Liver (tissue), 9 donors: ENCODE data around the gene LHFPL2. TPM values are rescaled to one million over a fixed set of nuclear protein-coding genes. Genes with fewer than 3 reads are reported as not detected.

ENCODE experiments used
- DNase-seq: peaks from one replicate; pipeline ENCODE4 v3.0.0-alpha.2; 2017; ENCODE audit warnings: low spot score
- H3K27ac ChIP-seq, 2 donors: one replicate each; pipeline ENCODE4 v1.7.0; 2013; ENCODE audit warnings: inconsistent platforms in 2 of 2, low read length in 2 of 2, control low read depth in 1 of 2, low read depth in 1 of 2, mild to moderate bottlenecking in 1 of 2
- H3K27me3 ChIP-seq, 4 donors: one replicate each; pipeline versions ENCODE4 v1.6.1 to v1.7.0; 2013; ENCODE audit warnings: low read length in 3 of 4, inconsistent platforms in 1 of 4, mild to moderate bottlenecking in 1 of 4, moderate library complexity in 1 of 4; ENCODE audit not compliant: control insufficient read depth in 4 of 4, insufficient read depth in 4 of 4
- H3K36me3 ChIP-seq, 4 donors: one replicate each; pipeline versions ENCODE4 v1.6.1 to v1.7.0; 2013; ENCODE audit warnings: low read length in 3 of 4, mild to moderate bottlenecking in 3 of 4, low read depth in 1 of 4, moderate library complexity in 1 of 4; ENCODE audit not compliant: control insufficient read depth in 4 of 4, insufficient read depth in 3 of 4
- H3K4me1 ChIP-seq, 4 donors: one replicate each; pipeline versions ENCODE4 v1.6.1 to v1.7.0; 2013; ENCODE audit warnings: low read length in 3 of 4, mild to moderate bottlenecking in 3 of 4, moderate library complexity in 1 of 4; ENCODE audit not compliant: control insufficient read depth in 4 of 4, insufficient read depth in 4 of 4
- H3K4me3 ChIP-seq, 3 donors: one replicate each; pipeline versions ENCODE4 v1.6.1 to v1.7.0; 2013; ENCODE audit warnings: low read length in 3 of 3, control low read depth in 1 of 3, low read depth in 1 of 3, mild to moderate bottlenecking in 1 of 3
- H3K9ac ChIP-seq, 2 donors: one replicate each; pipeline ENCODE4 v1.7.0; 2013; ENCODE audit warnings: low read length in 2 of 2, mild to moderate bottlenecking in 2 of 2, moderate library complexity in 2 of 2, control low read depth in 1 of 2, low read depth in 1 of 2
- H3K9me3 ChIP-seq, 4 donors: one replicate each; pipeline versions ENCODE4 v1.6.1 to v1.7.0; 2013; ENCODE audit warnings: low read length in 3 of 4; ENCODE audit not compliant: control insufficient read depth in 4 of 4
- FOXA2 ChIP-seq: IDR thresholded peaks from 2 replicates; pipeline ENCODE4 v1.6.1; 2016; ENCODE audit warnings: antibody characterized with exemption
- HNF4A ChIP-seq, 2 donors: conservative IDR thresholded peaks; 2 replicates each; pipeline ENCODE4 v1.6.1; 2016; ENCODE audit warnings: antibody characterized with exemption in 2 of 2, mild to moderate bottlenecking in 2 of 2
- HNF4G ChIP-seq: IDR thresholded peaks from 2 replicates; pipeline ENCODE4 v1.6.1; 2016; ENCODE audit warnings: antibody characterized with exemption
- JUND ChIP-seq, 2 donors: IDR thresholded peaks; 2 replicates each; pipeline ENCODE4 v1.6.1; 2016; ENCODE audit warnings: antibody characterized with exemption in 2 of 2
- RXRA ChIP-seq, 2 donors: IDR thresholded peaks; 2 replicates each; pipeline ENCODE4 v1.6.1; 2017 to 2018; ENCODE audit warnings: antibody characterized with exemption in 2 of 2, mild to moderate bottlenecking in 1 of 2
- SP1 ChIP-seq: IDR thresholded peaks from 2 replicates; pipeline ENCODE4 v1.6.1; 2018; ENCODE audit warnings: antibody characterized with exemption, mild to moderate bottlenecking
- YY1 ChIP-seq: IDR thresholded peaks from 2 replicates; pipeline ENCODE4 v1.6.1; 2016; ENCODE audit warnings: antibody characterized with exemption, mild to moderate bottlenecking
- WGBS: extraction: QIAGEN DNeasy Blood & Tissue Kit; methylation state at CpG from one replicate; pipeline ENCODE4 v1.1.7; 2013; 5-methylcytosine and 5-hydroxymethylcytosine counted together
- polyA plus RNA-seq, 2 donors: library from polyadenylated mRNA; stranded (reverse) in 1 of 2; unstranded in 1 of 2; fragments of 200-250 nt in 1 of 2; fragments of >200 nt in 1 of 2; fragmentation: Nextera tagmentation in 1 of 2; extraction: Ambion mirVana in 1 of 2; gene quantifications; one replicate each; pipeline versions ENCODE4 v1.2.1 to v1.2.3, GENCODE V29; 2013 to 2015
- total RNA-seq, 2 donors: library from RNA; depleted of rRNA; stranded (reverse); fragments of >200 nt; gene quantifications; one replicate each; pipeline ENCODE4 v1.2.3, GENCODE V29; 2014
- TF ChIP-seq, protein P1 (sequence below): IDR thresholded peaks from 2 replicates; pipeline ENCODE4 v1.6.1; 2016; ENCODE audit warnings: antibody characterized with exemption, mild to moderate bottlenecking
- TF ChIP-seq, protein P2 (sequence below): IDR thresholded peaks from 2 replicates; pipeline ENCODE4 v1.6.1; 2016; ENCODE audit warnings: antibody characterized with exemption
- TF ChIP-seq, protein P3 (sequence below): IDR thresholded peaks from 2 replicates; pipeline ENCODE4 v1.6.1; 2016; ENCODE audit warnings: antibody characterized with exemption
- TF ChIP-seq, protein P4 (sequence below): IDR thresholded peaks from 2 replicates; pipeline ENCODE4 v1.6.1; 2016; ENCODE audit warnings: antibody characterized with exemption
- donor health status: healthy.
- donor health status: healthy.
- donor health status: healthy.
- donor health status: healthy.
- donor health status: healthy.

The LHFPL2 gene
- total and polyA plus RNA-seq, 4 donors = 1.6 to 9.4 (median 5.6) TPM

DNA sequence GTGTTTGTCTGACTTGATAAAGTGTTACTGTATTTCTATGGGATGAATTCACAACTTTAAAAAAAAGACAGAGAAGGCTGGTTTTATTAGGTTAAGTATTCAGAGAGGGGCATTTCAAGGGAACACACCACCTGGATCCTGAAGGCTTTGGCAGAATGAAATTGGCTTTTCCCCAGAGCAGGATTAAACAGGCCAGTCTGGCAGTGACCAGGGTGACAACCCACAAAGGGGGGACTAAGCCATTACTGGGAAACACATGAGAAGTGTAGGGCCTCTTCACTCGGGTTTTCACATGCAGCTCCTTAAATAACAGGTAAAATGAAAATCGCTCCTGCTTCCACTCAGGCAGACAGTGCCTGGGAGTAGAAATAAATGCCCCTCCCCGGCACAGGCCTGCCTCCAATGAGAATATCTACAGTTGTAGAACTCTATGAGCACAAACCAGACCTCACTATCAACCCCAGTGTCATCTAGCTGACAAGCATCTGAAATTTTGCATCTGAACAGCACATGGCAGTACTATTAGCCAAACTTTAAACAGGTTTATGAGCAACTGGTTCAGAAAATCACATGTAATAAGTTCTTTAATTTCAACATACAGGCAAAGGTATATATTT is 85.8 kb downstream of the LHFPL2 start (continued):
- TF ChIP-seq, protein P1, sequence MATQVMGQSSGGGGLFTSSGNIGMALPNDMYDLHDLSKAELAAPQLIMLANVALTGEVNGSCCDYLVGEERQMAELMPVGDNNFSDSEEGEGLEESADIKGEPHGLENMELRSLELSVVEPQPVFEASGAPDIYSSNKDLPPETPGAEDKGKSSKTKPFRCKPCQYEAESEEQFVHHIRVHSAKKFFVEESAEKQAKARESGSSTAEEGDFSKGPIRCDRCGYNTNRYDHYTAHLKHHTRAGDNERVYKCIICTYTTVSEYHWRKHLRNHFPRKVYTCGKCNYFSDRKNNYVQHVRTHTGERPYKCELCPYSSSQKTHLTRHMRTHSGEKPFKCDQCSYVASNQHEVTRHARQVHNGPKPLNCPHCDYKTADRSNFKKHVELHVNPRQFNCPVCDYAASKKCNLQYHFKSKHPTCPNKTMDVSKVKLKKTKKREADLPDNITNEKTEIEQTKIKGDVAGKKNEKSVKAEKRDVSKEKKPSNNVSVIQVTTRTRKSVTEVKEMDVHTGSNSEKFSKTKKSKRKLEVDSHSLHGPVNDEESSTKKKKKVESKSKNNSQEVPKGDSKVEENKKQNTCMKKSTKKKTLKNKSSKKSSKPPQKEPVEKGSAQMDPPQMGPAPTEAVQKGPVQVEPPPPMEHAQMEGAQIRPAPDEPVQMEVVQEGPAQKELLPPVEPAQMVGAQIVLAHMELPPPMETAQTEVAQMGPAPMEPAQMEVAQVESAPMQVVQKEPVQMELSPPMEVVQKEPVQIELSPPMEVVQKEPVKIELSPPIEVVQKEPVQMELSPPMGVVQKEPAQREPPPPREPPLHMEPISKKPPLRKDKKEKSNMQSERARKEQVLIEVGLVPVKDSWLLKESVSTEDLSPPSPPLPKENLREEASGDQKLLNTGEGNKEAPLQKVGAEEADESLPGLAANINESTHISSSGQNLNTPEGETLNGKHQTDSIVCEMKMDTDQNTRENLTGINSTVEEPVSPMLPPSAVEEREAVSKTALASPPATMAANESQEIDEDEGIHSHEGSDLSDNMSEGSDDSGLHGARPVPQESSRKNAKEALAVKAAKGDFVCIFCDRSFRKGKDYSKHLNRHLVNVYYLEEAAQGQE = no peak

DNA sequence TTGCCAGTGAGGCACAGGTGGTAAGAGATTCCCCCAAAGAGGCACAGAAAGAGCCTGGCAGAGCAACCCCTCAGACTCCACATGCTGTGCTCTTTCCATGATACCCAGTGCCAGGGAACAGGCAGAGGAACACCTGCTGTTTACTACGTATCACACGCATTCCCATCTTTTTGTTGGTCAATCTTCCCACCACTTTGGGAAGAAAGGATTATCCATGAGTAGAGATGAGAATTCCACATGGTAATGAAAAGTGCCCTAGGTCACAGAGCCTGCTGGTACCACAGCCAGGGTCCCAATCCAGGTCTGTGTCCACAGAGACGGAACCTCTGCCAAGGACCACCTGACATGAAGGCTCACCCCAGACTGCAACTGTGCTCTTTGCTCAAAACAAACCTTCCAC is 86.6 kb downstream of the LHFPL2 start:
- TF ChIP-seq, protein P2, sequence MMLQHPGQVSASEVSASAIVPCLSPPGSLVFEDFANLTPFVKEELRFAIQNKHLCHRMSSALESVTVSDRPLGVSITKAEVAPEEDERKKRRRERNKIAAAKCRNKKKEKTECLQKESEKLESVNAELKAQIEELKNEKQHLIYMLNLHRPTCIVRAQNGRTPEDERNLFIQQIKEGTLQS = no peak
- TF ChIP-seq RXRA (IDR thresholded peaks at IDR 0.05) (no peak), FOXA2 (no peak), SP1 (no peak), HNF4G (no peak), YY1 (no peak), JUND (IDR thresholded peaks at IDR 0.05) (no peak), HNF4A (conservative IDR thresholded peaks at IDR 0.05) (no peak)
- TF ChIP-seq, protein P1 = no peak
- TF ChIP-seq, protein P3, sequence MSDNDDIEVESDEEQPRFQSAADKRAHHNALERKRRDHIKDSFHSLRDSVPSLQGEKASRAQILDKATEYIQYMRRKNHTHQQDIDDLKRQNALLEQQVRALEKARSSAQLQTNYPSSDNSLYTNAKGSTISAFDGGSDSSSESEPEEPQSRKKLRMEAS = no peak
- TF ChIP-seq, protein P4, sequence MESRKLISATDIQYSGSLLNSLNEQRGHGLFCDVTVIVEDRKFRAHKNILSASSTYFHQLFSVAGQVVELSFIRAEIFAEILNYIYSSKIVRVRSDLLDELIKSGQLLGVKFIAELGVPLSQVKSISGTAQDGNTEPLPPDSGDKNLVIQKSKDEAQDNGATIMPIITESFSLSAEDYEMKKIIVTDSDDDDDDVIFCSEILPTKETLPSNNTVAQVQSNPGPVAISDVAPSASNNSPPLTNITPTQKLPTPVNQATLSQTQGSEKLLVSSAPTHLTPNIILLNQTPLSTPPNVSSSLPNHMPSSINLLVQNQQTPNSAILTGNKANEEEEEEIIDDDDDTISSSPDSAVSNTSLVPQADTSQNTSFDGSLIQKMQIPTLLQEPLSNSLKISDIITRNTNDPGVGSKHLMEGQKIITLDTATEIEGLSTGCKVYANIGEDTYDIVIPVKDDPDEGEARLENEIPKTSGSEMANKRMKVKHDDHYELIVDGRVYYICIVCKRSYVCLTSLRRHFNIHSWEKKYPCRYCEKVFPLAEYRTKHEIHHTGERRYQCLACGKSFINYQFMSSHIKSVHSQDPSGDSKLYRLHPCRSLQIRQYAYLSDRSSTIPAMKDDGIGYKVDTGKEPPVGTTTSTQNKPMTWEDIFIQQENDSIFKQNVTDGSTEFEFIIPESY = no peak
- peak; percentile 9 for DNase-seq
- Histone ChIP-seq H3K4me1 (no peaks in the 10 kb centered on the region), H3K27ac (no peak overlapping the region), H3K9ac (no peak overlapping the region), H3K27me3 (peaks cover 0 to 4% (median 1%) of the 10 kb centered on the region in 4 donors), H3K36me3 (no peaks in the 10 kb centered on the region), H3K4me3 (no peak overlapping the region), H3K9me3 (no peaks in the 10 kb centered on the region)
- WGBS = 97% methylated on average over 3 of the region's 3 CpGs
